Suprapubic skin (tissue), 4 donors: ENCODE measurements around the gene CDC7. TPM values are rescaled to one million over a fixed set of nuclear protein-coding genes. Genes with fewer than 3 reads are reported as not detected.
A peak's percentile ranks its signal among the peaks of the same experiment; 100 is the strongest.

ENCODE experiments used
- DNase-seq, 2 donors: peaks; one replicate each; pipeline ENCODE4 v3.0.0-alpha.2; 2019; ENCODE audit warnings: low spot score in 2 of 2
- H3K27ac ChIP-seq: fragments of 200-600 bp; sonication (generic); one replicate; pipeline ENCODE4 v1.5.1; 2019
- H3K27me3 ChIP-seq: fragments of 200-600 bp; sonication (generic); one replicate; pipeline ENCODE4 v1.5.1; 2019
- H3K36me3 ChIP-seq: fragments of 200-600 bp; sonication (generic); one replicate; pipeline ENCODE4 v1.5.1; 2019
- H3K4me1 ChIP-seq: fragments of 200-600 bp; sonication (generic); one replicate; pipeline ENCODE4 v1.5.1; 2019
- H3K4me3 ChIP-seq: fragments of 200-600 bp; sonication (generic); one replicate; pipeline ENCODE4 v1.5.1; 2019; ENCODE audit warnings: mild to moderate bottlenecking
- H3K9me3 ChIP-seq: fragments of 200-600 bp; sonication (generic); one replicate; pipeline ENCODE4 v1.5.1; 2019
- EP300 ChIP-seq: sonication (generic); formaldehyde crosslinking; IDR thresholded peaks from one replicate; pipeline ENCODE4 v1.6.1; 2017; ENCODE audit warnings: antibody characterized with exemption
- POLR2A ChIP-seq, 2 donors: fragments of 450-650 bp; IDR thresholded peaks; one replicate each; pipeline ENCODE4 v1.6.1; 2017; ENCODE audit warnings: antibody characterized with exemption in 2 of 2, mild to moderate bottlenecking in 2 of 2, moderate library complexity in 2 of 2
- POLR2AphosphoS5 ChIP-seq, 3 donors: sonication (generic); formaldehyde crosslinking; IDR thresholded peaks; one replicate each; pipeline ENCODE4 v1.6.1; 2017; ENCODE audit warnings: antibody characterized with exemption in 3 of 3
- WGBS: methylation state at CpG from one replicate; pipeline ENCODE4 v1.1.5; 2018; 5-methylcytosine and 5-hydroxymethylcytosine counted together
- total RNA-seq, 4 donors: library from RNA; depleted of rRNA; stranded (reverse); fragments of >200 nt; gene quantifications; one replicate each; pipeline ENCODE4 v1.1.0, GENCODE V29; 2016
- TF ChIP-seq, protein P1 (sequence below), 2 donors: fragments of 200-600 bp in 1 of 2; fragments of 450-650 bp in 1 of 2; sonication (generic) in 1 of 2; IDR thresholded peaks; one replicate each; pipeline ENCODE4 v1.5.1; 2016 to 2019; ENCODE audit warnings: antibody characterized with exemption in 2 of 2, mild to moderate bottlenecking in 1 of 2, moderate library complexity in 1 of 2

CDC7 gene
- total RNA-seq, 4 donors from 2014 or later = 0.47 to 5.4 (median 2.3) TPM

DNA sequence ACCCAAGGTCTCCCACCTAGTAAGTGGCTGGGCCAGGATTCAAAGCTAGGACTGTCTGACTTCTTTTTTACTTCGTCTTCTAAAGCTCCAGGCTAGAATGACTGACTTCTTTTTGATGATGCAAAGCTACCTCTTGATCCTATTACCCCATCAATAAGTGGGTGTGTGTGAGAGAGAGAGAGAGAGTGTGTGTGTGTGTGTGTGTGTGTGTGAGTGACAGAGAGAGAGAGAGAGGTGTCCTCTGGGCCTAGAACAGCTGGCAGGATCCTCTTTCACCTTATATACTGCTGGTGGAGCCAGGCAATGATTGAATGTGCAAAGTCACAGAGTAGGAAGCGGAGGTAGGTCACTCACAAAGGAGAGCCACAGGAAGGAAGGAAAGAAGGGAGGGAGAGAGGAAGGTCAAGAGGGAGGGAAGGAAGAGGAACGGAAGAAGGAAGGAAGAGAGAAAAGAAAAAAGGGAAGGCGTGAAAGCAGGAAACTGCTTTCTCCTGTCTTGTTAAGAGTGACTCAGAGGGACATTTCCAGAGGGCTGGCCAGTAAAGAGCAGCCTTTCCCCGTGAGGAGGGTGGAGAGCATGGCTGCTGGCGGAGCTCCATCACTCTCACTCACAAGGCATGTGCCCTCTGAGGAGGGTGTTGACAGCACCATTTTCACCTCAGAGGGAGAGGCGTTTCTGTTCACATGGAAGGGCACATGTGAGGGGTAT is 68.9 kb downstream of the CDC7 start:
- TF ChIP-seq, protein P1, sequence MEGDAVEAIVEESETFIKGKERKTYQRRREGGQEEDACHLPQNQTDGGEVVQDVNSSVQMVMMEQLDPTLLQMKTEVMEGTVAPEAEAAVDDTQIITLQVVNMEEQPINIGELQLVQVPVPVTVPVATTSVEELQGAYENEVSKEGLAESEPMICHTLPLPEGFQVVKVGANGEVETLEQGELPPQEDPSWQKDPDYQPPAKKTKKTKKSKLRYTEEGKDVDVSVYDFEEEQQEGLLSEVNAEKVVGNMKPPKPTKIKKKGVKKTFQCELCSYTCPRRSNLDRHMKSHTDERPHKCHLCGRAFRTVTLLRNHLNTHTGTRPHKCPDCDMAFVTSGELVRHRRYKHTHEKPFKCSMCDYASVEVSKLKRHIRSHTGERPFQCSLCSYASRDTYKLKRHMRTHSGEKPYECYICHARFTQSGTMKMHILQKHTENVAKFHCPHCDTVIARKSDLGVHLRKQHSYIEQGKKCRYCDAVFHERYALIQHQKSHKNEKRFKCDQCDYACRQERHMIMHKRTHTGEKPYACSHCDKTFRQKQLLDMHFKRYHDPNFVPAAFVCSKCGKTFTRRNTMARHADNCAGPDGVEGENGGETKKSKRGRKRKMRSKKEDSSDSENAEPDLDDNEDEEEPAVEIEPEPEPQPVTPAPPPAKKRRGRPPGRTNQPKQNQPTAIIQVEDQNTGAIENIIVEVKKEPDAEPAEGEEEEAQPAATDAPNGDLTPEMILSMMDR (IDR thresholded peaks at IDR 0.05) = no peak
- peak in 2 of 3 donors; percentile 74 to 86 for TF ChIP-seq POLR2AphosphoS5 (IDR thresholded peaks at IDR 0.05)
- H3K4me3 ChIP-seq = no peak overlapping the region
- 27% methylated on average over 7 of the region's 7 CpGs for WGBS
- no peaks in the 10 kb centered on the region for H3K36me3 ChIP-seq
- H3K4me1 ChIP-seq = peaks cover 43% of the 10 kb centered on the region
- H3K27ac ChIP-seq = peak overlapping the region; percentile 85
- DNase-seq = peak; percentile 92 to 94
- no peaks in the 10 kb centered on the region for H3K9me3 ChIP-seq
- H3K27me3 ChIP-seq = no peaks in the 10 kb centered on the region

DNA sequence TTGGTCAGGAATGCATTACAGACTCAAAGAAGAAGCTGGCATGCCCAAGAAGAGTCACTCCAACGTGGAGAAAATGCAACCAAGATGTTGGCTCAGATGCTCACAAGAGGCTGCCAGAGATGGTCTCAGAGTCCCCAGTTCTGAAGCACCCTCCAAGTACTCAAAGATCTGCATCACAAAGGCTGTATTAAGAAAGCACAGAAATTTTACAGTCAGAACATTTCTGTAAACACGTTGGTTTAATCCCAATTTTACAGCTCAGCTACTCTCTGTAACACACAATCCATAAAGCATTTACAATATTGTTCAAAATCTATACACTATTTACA is 69.4 kb downstream of the CDC7 start:
- Histone ChIP-seq H3K36me3 (no peaks in the 10 kb centered on the region), H3K4me3 (no peak overlapping the region), H3K27me3 (no peaks in the 10 kb centered on the region), H3K4me1 (peaks cover 37% of the 10 kb centered on the region), H3K27ac (peak overlapping the region; percentile 85), H3K9me3 (no peaks in the 10 kb centered on the region)
- WGBS = 15% methylated on average over 2 of the region's 2 CpGs
- no peak for TF ChIP-seq POLR2A (IDR thresholded peaks at IDR 0.05)
- TF ChIP-seq, protein P1 (IDR thresholded peaks at IDR 0.05) = no peak
- TF ChIP-seq EP300 = no peak
- no peak for TF ChIP-seq POLR2AphosphoS5 (IDR thresholded peaks at IDR 0.05)
- no peak for DNase-seq

DNA sequence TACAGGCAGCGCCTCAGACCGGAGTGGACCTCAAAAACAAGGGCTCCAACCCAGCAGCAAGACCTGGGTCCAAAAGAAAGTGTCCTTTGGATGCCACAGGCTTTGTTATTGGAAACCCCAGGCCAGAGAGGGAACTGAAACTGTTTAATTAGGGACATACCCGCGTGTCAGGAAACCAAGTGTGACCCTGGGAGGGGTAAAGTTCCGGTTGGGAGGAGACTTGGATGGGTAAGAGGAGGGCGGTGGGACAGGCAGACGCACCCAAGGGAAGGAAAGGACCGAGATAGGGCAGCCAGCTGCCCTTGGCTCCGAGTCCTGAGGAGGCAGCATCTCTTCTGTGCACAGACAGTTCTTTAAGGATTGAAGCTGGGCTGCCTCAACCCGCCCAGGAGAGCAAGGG is 71.4 kb downstream of the CDC7 start:
- no peaks in the 10 kb centered on the region for H3K9me3 ChIP-seq
- peaks cover 28% of the 10 kb centered on the region for H3K4me1 ChIP-seq
- H3K27ac ChIP-seq = peak overlapping the region; percentile 16
- peak in 1 of 2 donors; percentile 73 for DNase-seq
- TF ChIP-seq EP300 (no peak), POLR2AphosphoS5 (IDR thresholded peaks at IDR 0.05) (no peak), POLR2A (IDR thresholded peaks at IDR 0.05) (no peak)
- TF ChIP-seq, protein P1 (IDR thresholded peaks at IDR 0.05) = no peak
- no peaks in the 10 kb centered on the region for H3K36me3 ChIP-seq
- no peaks in the 10 kb centered on the region for H3K27me3 ChIP-seq
- no peak overlapping the region for H3K4me3 ChIP-seq
- 69% methylated on average over 10 of the region's 10 CpGs for WGBS

Other genes with a start within 250 kb of the CDC7 start
- 1 to 10 TPM in 1 of 4 donors, not detected in 3; 1.0 TPM for gene HFM1, start 96.0 kb upstream of the CDC7 start, total RNA-seq